HS-27A (cell line): ENCODE data around the gene MOSMO.
"Not testable (repeated sequence)": the region's sequence is repeated elsewhere in the genome, so short reads cannot be mapped to it uniquely, and the experiment has no call there.

Source experiments
- DNase-seq: peaks from one replicate; pipeline ENCODE4 v3.0.0-alpha.2; 2012; ENCODE audit warnings: low read depth, missing footprints

MOSMO gene

DNA sequence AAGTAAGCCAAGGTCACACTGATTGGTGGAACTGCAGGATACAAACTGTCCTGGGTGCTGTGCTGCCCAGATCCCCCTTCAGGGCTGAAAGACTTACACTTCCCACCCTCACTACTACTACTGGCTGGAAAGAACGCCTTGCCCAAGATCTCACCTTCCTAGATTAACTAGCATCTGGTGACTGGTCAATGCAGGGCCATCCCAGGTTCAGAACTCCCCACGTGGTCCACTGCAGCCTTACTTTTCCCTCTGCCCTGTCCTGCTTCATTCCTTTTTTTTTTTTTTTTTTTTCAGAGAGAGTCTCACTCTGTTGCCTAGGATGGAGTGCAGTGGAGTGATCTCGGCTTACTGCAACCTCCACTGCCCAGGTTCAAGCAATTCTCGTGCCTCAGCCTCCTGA, 4.7 kb upstream of the MOSMO start:
- DNase-seq, result no peak

DNA sequence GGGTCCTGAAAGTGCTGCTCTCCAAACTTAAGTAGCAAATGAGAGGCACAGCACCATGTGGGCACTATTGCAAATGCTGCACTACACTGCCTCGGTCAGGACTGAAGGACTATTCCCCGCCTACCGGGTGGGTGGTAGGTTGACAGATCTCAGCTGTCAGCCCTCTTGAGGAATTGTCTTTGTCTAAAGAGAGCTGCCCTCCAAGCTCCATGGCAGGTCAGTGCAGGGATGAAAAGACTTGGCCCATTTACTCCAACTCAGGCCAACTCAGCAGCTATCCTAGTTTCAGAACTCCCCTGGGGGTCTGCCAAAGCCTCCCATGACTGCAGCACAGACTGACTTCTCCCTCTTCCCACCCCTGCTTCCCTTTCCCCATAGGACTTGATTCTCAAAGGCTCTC, 3.6 kb upstream of the MOSMO start:
- no peak for DNase-seq

DNA sequence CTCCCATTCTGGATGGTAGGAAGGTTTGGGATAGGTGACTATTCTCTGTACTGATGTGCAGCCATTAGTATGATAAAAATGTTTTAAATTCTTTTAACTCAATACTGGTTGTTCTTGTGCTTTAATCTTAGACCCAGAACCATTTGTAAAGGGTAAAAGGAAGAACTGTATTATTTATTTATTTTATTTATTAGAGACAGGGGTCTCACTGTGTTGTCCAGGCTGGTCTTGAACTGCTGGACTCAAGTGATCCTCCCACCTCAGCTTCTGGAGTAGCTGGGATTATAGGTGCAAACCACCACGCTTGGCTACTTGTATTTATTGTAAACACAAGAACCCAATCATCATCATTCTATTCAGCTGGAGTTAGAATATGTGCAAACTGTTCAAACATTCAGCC, 2.2 kb upstream of the MOSMO start:
- DNase-seq, result no peak

- DNase-seq, result no peak
These were observed 1.3 kb upstream of the MOSMO start for GRCh38 chr16:22006636-22007035.

DNA sequence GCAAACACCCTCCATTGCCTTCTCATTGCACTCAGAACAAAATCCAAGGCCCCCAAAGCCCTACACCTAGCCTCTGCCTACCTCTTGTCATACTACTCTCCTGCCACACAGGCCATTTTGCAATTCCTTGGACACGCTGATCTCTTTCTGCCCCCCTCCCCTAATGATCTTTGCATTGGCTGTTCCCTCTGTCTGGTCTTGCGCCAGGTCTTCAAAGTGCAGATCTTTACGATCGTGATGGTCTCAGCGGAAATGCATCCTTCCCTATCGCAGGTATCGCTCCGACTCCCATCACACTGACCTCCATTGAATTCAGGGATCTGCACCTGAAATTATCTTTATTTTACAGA, 777 bp upstream of the MOSMO start:
- no peak for DNase-seq

DNA sequence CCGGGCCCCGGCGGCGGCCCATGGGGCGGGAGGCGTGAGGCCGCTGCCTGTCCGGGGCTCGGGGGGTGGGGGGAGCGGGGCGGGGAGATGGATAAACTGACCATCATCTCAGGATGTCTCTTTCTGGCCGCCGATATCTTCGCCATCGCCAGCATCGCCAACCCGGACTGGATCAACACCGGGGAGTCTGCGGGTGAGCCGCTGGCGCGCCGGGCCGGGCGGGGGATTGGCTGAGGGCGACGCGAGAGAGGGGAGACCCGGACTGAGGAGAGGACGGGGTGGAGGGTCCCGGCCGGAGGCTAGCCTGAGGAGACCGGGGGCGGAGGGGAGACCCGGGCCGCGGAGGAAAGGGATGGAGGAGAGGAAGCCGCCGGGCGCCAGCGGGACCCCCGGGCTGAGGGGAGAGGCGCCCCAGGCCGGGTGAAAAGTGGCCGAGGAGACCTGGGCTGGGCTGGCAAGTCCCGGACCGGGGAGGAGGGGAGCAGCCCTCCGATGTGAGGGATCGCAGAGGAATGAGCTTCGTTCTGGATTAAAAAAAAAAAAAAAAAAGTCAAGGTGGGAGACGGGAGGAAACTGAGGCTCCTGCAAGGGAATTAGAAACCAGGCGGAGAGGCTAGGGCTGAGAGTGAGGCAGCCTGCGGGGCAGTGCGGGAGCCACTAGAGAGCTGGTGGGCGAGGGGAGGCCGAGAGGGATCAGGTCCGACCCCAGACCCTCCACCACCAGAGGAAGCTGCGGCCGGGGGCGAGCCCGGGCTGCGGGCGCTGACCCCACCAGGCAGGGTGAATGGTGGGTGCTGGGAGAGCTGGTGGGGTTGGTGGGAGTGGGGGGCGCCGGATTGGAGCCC, 526 bp downstream of the MOSMO start:
- DNase-seq, result no peak

DNA sequence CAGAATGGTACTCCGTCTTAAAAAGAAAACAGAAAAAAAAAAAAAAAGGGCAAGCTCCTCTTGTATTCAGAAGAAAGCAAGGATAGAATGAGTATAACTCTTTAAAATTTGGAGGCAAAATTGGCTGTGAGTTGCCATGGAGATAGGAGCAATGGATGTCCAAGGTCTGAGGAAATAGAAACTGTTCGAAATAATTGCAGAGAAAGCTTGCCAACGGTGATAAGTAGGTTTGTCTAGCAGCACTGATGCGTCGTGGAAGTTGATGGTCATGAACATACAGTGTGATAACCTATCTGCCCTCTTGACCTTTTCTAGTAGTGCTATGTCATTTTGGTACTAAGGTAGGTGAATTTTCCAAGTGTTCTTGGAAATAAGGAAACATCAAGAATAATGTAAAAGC, 3.0 kb downstream of the MOSMO start:
- DNase-seq, result no peak

- no peak for DNase-seq
These were observed 4.3 kb downstream of the MOSMO start for GRCh38 chr16:22012241-22012640.

DNA sequence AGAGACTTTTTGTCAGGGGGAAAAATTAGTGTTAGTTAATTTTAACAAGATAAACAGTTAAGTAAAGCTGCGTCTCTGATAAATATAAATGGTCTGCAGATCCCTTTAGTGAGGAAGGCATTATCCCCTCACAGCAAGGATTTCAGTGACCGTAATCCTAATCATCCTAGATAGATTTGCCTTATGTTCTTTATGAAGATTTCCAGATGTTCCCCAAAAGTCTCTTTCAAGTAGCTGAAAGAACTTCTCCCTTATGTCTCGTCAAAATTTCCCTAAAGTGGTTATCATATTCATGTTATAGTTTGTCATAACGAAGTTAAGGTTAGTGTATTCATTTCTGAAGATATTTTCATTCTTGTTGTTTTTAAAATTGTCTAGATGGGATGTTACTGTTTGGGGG, 5.6 kb downstream of the MOSMO start:
- no peak for DNase-seq

GRCh38 chr16:22014271-22014873, 6.5 kb downstream of the MOSMO start:
- DNase-seq, result no peak

DNA sequence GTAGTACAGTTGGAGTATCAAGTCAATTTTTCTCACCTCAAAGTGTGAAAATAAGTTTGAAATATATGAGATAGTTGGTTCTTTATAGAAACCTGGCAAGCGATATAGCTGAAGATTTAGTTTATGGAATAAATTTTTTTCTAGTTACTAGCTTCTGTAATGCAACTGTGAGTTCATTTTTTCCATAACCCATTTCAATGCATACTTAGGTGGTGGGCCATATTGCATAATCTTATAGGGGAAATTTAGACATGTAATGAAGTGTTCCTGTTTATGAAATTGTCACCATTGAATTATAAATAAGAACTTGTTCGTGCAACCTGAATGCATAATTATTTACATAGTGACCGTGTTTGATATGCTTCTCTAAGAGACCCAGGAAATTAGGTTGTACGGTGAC, 9.0 kb downstream of the MOSMO start:
- DNase-seq, result no peak

DNA sequence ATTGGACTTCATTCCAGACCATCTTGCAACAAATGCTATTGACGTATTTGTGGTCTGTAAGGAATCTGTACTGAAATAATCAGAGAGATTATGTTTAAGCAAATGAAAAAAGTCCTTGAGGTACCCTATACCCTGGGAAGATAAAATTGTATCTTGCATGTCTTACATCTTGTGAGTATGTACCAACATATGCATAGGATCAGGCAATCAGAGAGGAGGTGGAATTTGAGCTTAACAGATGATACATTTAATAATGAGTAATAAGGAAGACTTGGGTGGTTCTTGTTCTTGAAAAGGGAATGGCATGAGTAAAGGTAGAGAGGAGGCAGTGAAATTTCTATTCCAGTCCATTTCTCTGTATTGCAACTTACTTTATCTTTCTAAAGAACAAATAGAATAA, 10.6 kb downstream of the MOSMO start:
- no peak for DNase-seq

DNA sequence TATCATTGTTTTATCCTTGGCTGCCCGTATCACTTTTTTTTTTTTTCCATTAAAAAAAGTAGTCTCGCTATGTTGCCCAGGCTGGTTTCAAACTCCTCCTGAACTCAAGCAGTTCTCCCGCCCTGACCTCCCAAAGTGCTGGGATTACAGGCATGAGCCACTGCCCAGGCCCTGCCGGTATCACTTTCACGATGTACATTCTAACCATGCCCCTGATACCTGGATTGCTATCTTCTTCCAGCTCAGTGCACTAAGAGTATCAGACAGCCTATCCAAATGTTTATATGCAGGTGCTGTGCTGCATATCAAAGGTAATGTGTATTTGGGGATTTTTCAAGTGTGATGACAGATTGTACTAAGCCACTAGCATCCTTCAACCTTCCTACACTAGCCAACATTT, 14.2 kb downstream of the MOSMO start:
- DNase-seq, result no peak

DNA sequence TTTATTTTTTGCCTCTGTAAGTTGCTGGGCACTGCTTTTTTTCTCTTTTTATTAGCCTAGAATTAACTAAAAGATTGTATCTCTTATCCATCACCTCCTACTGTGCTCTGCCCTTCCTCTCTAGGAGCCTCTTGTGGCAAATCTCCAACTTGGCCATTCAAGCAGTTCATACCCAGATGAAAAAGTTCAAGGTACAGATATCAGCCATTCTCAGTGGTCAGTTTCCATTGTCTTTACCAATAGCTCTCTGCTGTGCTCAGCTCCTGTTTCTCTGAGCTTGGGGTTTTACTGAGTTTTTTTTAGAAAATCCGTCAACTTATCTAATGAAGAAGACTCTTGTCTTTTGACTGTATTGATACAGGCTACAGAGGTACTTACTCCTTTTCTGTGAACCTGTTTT, 15.6 kb downstream of the MOSMO start:
- no peak for DNase-seq

DNA sequence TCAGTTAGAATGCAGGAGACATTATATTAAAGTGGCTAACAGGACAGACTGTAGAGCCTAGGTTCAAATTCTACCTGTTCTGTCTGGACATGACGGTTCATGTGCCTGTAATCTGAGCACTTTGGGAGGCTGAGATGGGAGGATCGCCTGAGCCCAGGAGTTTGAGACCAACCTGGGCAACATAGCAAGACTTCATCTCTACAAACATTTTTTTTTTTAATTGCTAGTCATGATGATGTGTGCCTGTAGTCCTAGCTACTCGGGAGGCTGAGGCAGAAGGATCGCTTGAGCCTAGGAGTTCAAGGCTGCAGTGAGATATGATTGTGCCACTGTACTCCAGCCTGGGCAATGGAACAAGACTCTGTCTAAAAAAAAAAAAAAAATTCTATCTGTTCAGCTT, 16.9 kb downstream of the MOSMO start:
- not testable (repeated sequence) for DNase-seq

- no peak for DNase-seq
These were observed 19.7 kb downstream of the MOSMO start for GRCh38 chr16:22027633-22028032.

DNA sequence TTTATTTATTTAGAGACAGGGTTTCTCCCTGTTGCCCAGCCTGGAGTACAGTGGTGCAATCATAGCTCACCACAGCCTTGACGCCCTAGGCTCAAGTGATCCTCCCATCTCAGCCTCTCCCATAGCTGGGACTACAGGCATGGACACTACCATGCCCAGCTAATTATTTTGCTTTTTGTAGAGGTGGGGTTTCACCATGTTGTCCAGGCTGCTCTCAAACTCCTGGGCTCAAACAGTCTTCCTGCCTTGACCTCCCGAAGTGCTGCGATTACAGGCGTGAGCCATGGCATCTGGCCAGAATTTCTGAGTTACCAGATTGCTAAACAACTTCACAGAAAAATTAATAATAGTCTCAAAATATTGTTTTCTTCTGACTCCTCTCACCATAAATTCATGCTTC, 21.7 kb downstream of the MOSMO start:
- no peak for DNase-seq

- DNase-seq, result no peak
These were observed 22.3 kb downstream of the MOSMO start for GRCh38 chr16:22030087-22030812.

DNA sequence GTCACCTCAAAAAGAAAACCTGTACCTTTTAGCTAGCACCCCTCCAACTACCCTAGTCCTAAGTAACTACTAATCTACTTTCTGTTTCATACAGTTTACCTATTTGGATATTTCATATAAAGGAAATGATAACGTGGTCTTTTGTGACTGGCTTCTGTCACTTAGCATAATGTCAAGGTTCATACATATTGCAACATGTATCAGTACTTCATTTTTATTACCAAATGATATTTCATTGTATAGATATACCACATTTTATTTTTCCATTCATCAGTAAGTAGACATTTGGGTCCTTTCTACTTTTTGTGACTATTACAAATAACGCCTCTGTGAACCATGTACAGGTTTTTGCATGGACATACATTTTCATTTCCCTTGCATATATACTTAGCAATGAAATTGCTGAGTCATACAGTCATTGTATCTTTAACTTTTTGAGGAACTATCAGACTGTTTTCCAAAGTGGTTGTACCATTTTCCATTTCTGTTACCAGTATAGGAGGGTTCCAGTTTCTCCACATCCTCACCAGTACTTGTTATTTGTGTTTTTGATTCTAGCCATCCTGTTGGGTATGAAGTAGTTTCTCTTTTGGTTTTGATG, 23.7 kb downstream of the MOSMO start:
- no peak for DNase-seq

GRCh38 chr16:22034503-22034902, 26.6 kb downstream of the MOSMO start:
- no peak for DNase-seq

DNA sequence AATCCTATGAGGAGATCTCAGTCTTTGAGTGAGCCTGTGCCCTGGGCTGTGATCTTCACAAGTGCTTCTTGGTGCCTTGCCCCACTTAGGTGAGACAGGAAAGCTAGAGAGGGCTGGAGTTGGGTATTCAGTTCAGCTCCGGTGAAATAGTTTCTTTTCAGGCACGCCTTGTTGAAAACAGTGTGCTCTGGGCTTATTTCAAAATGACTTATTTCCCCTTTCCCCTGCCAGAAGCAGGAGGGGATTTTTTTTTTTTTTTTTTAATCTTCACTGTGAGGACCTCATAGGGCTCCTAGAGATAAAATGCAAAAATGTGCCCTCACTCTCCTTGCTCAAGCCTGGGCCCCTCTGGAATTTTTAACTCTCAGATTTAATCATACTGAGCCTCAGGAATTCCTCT, 27.2 kb downstream of the MOSMO start:
- DNase-seq, result no peak

DNA sequence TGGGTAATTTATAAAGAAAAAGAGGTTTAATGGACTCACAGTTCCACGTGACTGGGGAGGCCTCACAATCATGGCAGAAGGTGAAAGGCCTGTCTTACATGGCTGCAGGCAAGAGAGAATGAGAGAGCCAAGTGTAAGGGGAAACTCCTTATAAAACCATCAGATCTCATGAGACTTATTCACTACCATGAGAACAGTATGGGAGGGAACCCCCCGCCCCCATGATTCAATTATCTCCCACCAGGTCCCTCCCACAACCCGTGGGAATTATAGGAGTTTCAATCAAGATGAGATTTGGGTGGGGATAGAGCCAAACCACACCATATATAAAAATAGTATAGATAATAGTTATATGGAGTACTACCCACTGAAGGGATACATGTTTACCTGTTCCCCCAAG, 36.0 kb downstream of the MOSMO start:
- DNase-seq, result not testable (repeated sequence)

GRCh38 chr16:22045888-22046287, 38.0 kb downstream of the MOSMO start:
- DNase-seq, result not testable (repeated sequence)
